SK-N-SH (cell line): ENCODE data around the gene NR2C1. TPM values are rescaled to one million over a fixed set of nuclear protein-coding genes. Genes with fewer than 3 reads are reported as not detected.

ENCODE experiments used
- CTCF ChIA-PET: fragments of 300-600, 350-600 bp; formaldehyde crosslinking; extraction: SDS; loops from one replicate; lab custom pipeline; 2021; lab: Yijun Ruan, JAX
- POLR2A ChIA-PET: fragments of 350-600 bp; sonication (Branson Sonifier 250); formaldehyde crosslinking; extraction: SDS; loops from one replicate; lab custom pipeline; 2020; ENCODE audit warnings: antibody characterized with exemption, inconsistent platforms; lab: Yijun Ruan, JAX
- DNase-seq: peaks from one replicate; pipeline ENCODE4 v3.0.0; 2012
- H2AFZ ChIP-seq: fragments of 200-600 bp; sonication (generic); 2 replicates; pipeline ENCODE4 v1.8.1; 2016; ENCODE audit warnings: antibody characterized with exemption, mild to moderate bottlenecking, low read depth
- H3F3A ChIP-seq: fragments of 200-600 bp; sonication (generic); replicated peaks from 2 replicates; pipeline ENCODE3; 2016; ENCODE audit warnings: antibody characterized with exemption, mild to moderate bottlenecking; ENCODE audit not compliant: insufficient read depth
- H3K27ac ChIP-seq, 2 experiments: fragments of 200-500 bp in 1 of 2; fragments of 200-600 bp in 1 of 2; sonication (Bioruptor generic) in 1 of 2; sonication (generic), shearing (Covaris generic) in 1 of 2; 2 replicates each; pipeline versions ENCODE4 v1.5.1 to v1.6.1; 2014 to 2016; ENCODE audit warnings: low read depth in 2 of 2, inconsistent platforms in 1 of 2, low read length in 1 of 2, mild to moderate bottlenecking in 1 of 2, mixed read lengths in 1 of 2
- H3K27me3 ChIP-seq: fragments of 200-600 bp; sonication (generic), shearing (Covaris generic); 2 replicates; pipeline ENCODE4 v1.6.1; 2016; ENCODE audit warnings: mixed run types; ENCODE audit not compliant: insufficient read depth
- H3K36me3 ChIP-seq, 2 experiments: fragments of 200-500 bp in 1 of 2; fragments of 200-600 bp in 1 of 2; sonication (Bioruptor generic) in 1 of 2; sonication (generic) in 1 of 2; replicated peaks in 1 of 2; 2 replicates each; pipeline versions ENCODE3 to v1.5.1; 2014 to 2016; ENCODE audit warnings: low read length in 1 of 2, mild to moderate bottlenecking in 1 of 2; ENCODE audit not compliant: insufficient read depth in 2 of 2, control insufficient read depth in 1 of 2
- H3K4me1 ChIP-seq, 2 experiments: fragments of 200-500 bp in 1 of 2; fragments of 200-600 bp in 1 of 2; sonication (Bioruptor generic) in 1 of 2; sonication (generic), shearing (Covaris generic) in 1 of 2; 2 replicates each; pipeline versions ENCODE4 v1.5.1 to v1.6.1; 2014 to 2016; ENCODE audit warnings: low read depth in 1 of 2, low read length in 1 of 2, mixed run types in 1 of 2; ENCODE audit not compliant: insufficient read depth in 2 of 2, control insufficient read depth in 1 of 2
- H3K4me2 ChIP-seq: fragments of 200-600 bp; sonication (generic), shearing (Covaris generic); 2 replicates; pipeline ENCODE4 v1.6.1; 2017; ENCODE audit warnings: mixed run types
- H3K4me3 ChIP-seq, 2 experiments: fragments of 200-500 bp in 1 of 2; fragments of 200-600 bp in 1 of 2; sonication (Bioruptor generic) in 1 of 2; sonication (generic), shearing (Covaris generic) in 1 of 2; 2 replicates each; pipeline versions ENCODE4 v1.5.1 to v1.8.1; 2014 to 2016; ENCODE audit warnings: low read depth in 2 of 2, inconsistent platforms in 1 of 2, low read length in 1 of 2, mild to moderate bottlenecking in 1 of 2, mixed read lengths in 1 of 2, moderate library complexity in 1 of 2
- H3K79me2 ChIP-seq: fragments of 200-600 bp; sonication (generic); 2 replicates; pipeline ENCODE4 v1.8.1; 2017; ENCODE audit warnings: mild to moderate bottlenecking; ENCODE audit not compliant: insufficient read depth
- H3K9ac ChIP-seq: fragments of 200-600 bp; sonication (generic); 2 replicates; pipeline ENCODE4 v1.6.1; 2017; ENCODE audit warnings: mixed run types
- H3K9me2 ChIP-seq: fragments of 200-600 bp; sonication (generic); 2 replicates; pipeline ENCODE4 v1.6.1; 2017; ENCODE audit warnings: mixed run types
- H3K9me3 ChIP-seq: fragments of 200-600 bp; sonication (generic); 2 replicates; pipeline ENCODE4 v1.6.1; 2017; ENCODE audit warnings: mixed run types, mild to moderate bottlenecking, moderate library complexity
- H4K20me1 ChIP-seq: fragments of 200-600 bp; sonication (generic); 2 replicates; pipeline ENCODE4 v1.6.1; 2017; ENCODE audit warnings: mild to moderate bottlenecking, mixed run types; ENCODE audit not compliant: insufficient read depth
- CTCF ChIP-seq: fragments of 200-600 bp; sonication (generic); IDR thresholded peaks from 2 replicates; pipeline ENCODE4 v1.6.1; 2017; ENCODE audit warnings: antibody characterized with exemption, mild to moderate bottlenecking, moderate library complexity
- ELF1 ChIP-seq: IDR thresholded peaks from 2 replicates; pipeline ENCODE4 v1.4.0; 2012
- EP300 ChIP-seq, 2 experiments: IDR thresholded peaks; 2 replicates each; pipeline versions ENCODE4 v1.4.0 to v1.6.1; 2012; ENCODE audit warnings: borderline replicate concordance in 1 of 2, low read depth in 1 of 2, low read length in 1 of 2
- EZH2phosphoT487 ChIP-seq: fragments of 200-600 bp; sonication (generic); IDR thresholded peaks from 2 replicates; pipeline ENCODE4 v1.6.1; 2017; ENCODE audit warnings: low read depth, mixed run types, mild to moderate bottlenecking, antibody characterized with exemption, moderate library complexity, borderline replicate concordance
- FOSL2 ChIP-seq: IDR thresholded peaks from 2 replicates; pipeline ENCODE4 v1.4.0; 2012; ENCODE audit warnings: low read depth, mild to moderate bottlenecking, moderate library complexity, borderline replicate concordance
- GABPA ChIP-seq: IDR thresholded peaks from 2 replicates; pipeline ENCODE4 v1.4.0; 2012; ENCODE audit warnings: low read depth, mild to moderate bottlenecking
- GATA2 ChIP-seq: sonication (generic); formaldehyde crosslinking; IDR thresholded peaks from 2 replicates; pipeline ENCODE4 v1.5.0; 2020; ENCODE audit warnings: mild to moderate bottlenecking, missing genetic modification reagents
- JUND ChIP-seq: IDR thresholded peaks from 2 replicates; pipeline ENCODE4 v1.4.0; 2012
- MAX ChIP-seq: IDR thresholded peaks from 2 replicates; pipeline ENCODE4 v1.4.0; 2012; ENCODE audit warnings: low read depth
- MEF2A ChIP-seq: IDR thresholded peaks from 2 replicates; pipeline ENCODE4 v1.4.0; 2012; ENCODE audit warnings: low read depth, borderline replicate concordance
- NFIC ChIP-seq: IDR thresholded peaks from 2 replicates; pipeline ENCODE4 v1.4.0; 2012; ENCODE audit warnings: borderline replicate concordance
- PBX3 ChIP-seq: IDR thresholded peaks from 2 replicates; pipeline ENCODE4; 2012
- POLR2AphosphoS5 ChIP-seq: IDR thresholded peaks from 2 replicates; pipeline ENCODE4 v1.6.1; 2012; ENCODE audit warnings: low read depth, low read length
- RAD21 ChIP-seq: IDR thresholded peaks from 2 replicates; pipeline ENCODE4 v1.6.1; 2012; ENCODE audit warnings: mild to moderate bottlenecking, low read length
- RXRA ChIP-seq: IDR thresholded peaks from 2 replicates; pipeline ENCODE4 v1.4.0; 2012; ENCODE audit warnings: low read depth, mild to moderate bottlenecking, borderline replicate concordance
- SIN3A ChIP-seq: IDR thresholded peaks from 2 replicates; pipeline ENCODE4 v1.6.1; 2012; ENCODE audit warnings: low read depth, mild to moderate bottlenecking, low read length, moderate library complexity, borderline replicate concordance
- SMC3 ChIP-seq: IDR thresholded peaks from 2 replicates; pipeline ENCODE4 v1.6.1; 2012; ENCODE audit warnings: low read depth, low read length, improper control_type of control experiment
- TAF1 ChIP-seq: IDR thresholded peaks from 2 replicates; pipeline ENCODE4 v1.6.1; 2012; ENCODE audit warnings: low read depth, mild to moderate bottlenecking, low read length, moderate library complexity, borderline replicate concordance
- TCF12 ChIP-seq: IDR thresholded peaks from 2 replicates; pipeline ENCODE4 v1.4.0; 2012
- TEAD4 ChIP-seq: IDR thresholded peaks from 2 replicates; pipeline ENCODE4 v1.4.0; 2012; ENCODE audit warnings: mild to moderate bottlenecking, borderline replicate concordance; ENCODE audit not compliant: insufficient read depth
- USF2 ChIP-seq: fragments of 150-350 bp; IDR thresholded peaks from 2 replicates; pipeline ENCODE4 v1.6.1; 2017; ENCODE audit warnings: antibody characterized with exemption, low read length, low read depth, borderline replicate concordance
- YY1 ChIP-seq: IDR thresholded peaks from 2 replicates; pipeline ENCODE4 v1.4.0; 2012; ENCODE audit warnings: low read depth, mild to moderate bottlenecking
- ZBTB33 ChIP-seq: IDR thresholded peaks from 2 replicates; pipeline ENCODE4 v1.4.0; 2012; ENCODE audit warnings: low read depth, borderline replicate concordance
- WGBS: methylation state at CpG from one replicate; pipeline ENCODE4 v1.1.6; 2017; ENCODE audit warnings: low lambda C conversion rate; 5-methylcytosine and 5-hydroxymethylcytosine counted together
- polyA plus RNA-seq, 3 experiments: library from polyadenylated mRNA; depleted of rRNA; stranded (reverse); fragments of >200 nt; gene quantifications; 2 replicates each; pipeline ENCODE4 v1.2.3, GENCODE V29; 2012

NR2C1 gene
- polyA plus RNA-seq, 1 of the 3 experiments (the other 2 are of a cell fraction), result 15.9 TPM

- TF ChIP-seq USF2 (no peak), EZH2phosphoT487 (no peak), TAF1 (no peak), TEAD4 (no peak), GATA2 (CRISPR knock-in tag) (no peak), CTCF (no peak), ELF1 (no peak)
- TF ChIP-seq, all 33 proteins: peak for 0
Observed at GRCh38 chr12:95118788-95119179, 45.4 kb upstream of the NR2C1 start (continued).

GRCh38 chr12:95118138-95118787, 44.8 kb upstream of the NR2C1 start:
- Histone ChIP-seq H4K20me1 (no peaks in the 10 kb centered on the region), H3K4me1 (peaks cover 0 to 28% of the 10 kb centered on the region in 2 experiments; a peak in 3 of 4 replicates), H3K4me3 (peak overlapping the region in 1 of 2 experiments; percentile 3; a peak in 1 of 4 replicates), H3K27ac (peak overlapping the region; percentile 39 to 89; a peak in 3 of 4 replicates), H3K9me2 (no peaks in the 10 kb centered on the region), H3F3A (peaks cover 27% of the 10 kb centered on the region), H3K9me3 (no peaks in the 10 kb centered on the region), H3K27me3 (no peaks in the 10 kb centered on the region), H3K79me2 (peaks cover 6% of the 10 kb centered on the region), H3K36me3 (peaks cover 0 to 3% of the 10 kb centered on the region in 2 experiments), H3K9ac (peak overlapping the region; percentile 32; the same call in 1 of the 2 replicates), H2AFZ (0 out of 2 replicates have a peak overlapping the region, but pooled peaks have one; percentile 7), H3K4me2 (peak overlapping the region; percentile 54)
- TF ChIP-seq EP300 (IDR thresholded peaks at IDR 0.05; ENCODE audit: borderline replicate concordance in 1 of 2, low read depth in 1 of 2, low read length in 1 of 2), result peak in 1 of 2 experiments; percentile 83; a peak in 2 of 4 replicates
- peak; percentile 94 for TF ChIP-seq TCF12
- TF ChIP-seq ZBTB33, result no peak
- peak; percentile 76 for TF ChIP-seq JUND
- TF ChIP-seq SMC3, result no peak
- TF ChIP-seq SIN3A, result no peak
- TF ChIP-seq YY1, result no peak
- 0 out of 2 replicates have a peak, but pooled peaks have one; percentile 21 for TF ChIP-seq GABPA
- TF ChIP-seq TEAD4, result peak; percentile 85
- peak; percentile 91 for TF ChIP-seq NFIC
- TF ChIP-seq RAD21, result no peak
- TF ChIP-seq RXRA, result peak; percentile 34; the same call in 1 of the 2 replicates
- TF ChIP-seq MEF2A, result peak; percentile 70; the same call in 1 of the 2 replicates
- 0 out of 2 replicates have a peak, but pooled peaks have one; percentile 13 for TF ChIP-seq MAX
- TF ChIP-seq POLR2AphosphoS5, result peak; percentile 60; the same call in 1 of the 2 replicates
- TF ChIP-seq FOSL2, result peak; percentile 87
- TF ChIP-seq PBX3, result peak; percentile 41
- CTCF ChIA-PET, result interaction anchor here (1.2 to 3.8 kb wide), 8 partner anchors 11 to 416 kb away, joined by 3 to 37 read pairs (median 14); partner anchors contain the start of genes FGD6 and VEZT
- WGBS, result 31% methylated on average over 4 of the region's 4 CpGs
- no peak for DNase-seq
- POLR2A ChIA-PET, result no interaction called here
